ACC112 (cell line): ENCODE results near the gene JUP.

ENCODE experiments used
- H2AFZ ChIP-seq: fragments of 200-600 bp; sonication (generic); one replicate; pipeline ENCODE4 v1.6.0; 2017; ENCODE audit warnings: antibody characterized with exemption, low read length; ENCODE audit not compliant: unreplicated experiment
- H3K27ac ChIP-seq: fragments of 200-600 bp; sonication (generic); 2 replicates; pipeline ENCODE4 v1.5.1; 2014; ENCODE audit warnings: low read depth, mild to moderate bottlenecking, antibody characterized with exemption, low read length, moderate library complexity
- H3K27me3 ChIP-seq: fragments of 200-600 bp; sonication (generic); 2 replicates; pipeline ENCODE4 v1.6.1; 2014; ENCODE audit warnings: mild to moderate bottlenecking, antibody characterized with exemption, low read length, moderate library complexity, mixed read lengths; ENCODE audit not compliant: insufficient read depth
- H3K36me3 ChIP-seq: fragments of 200-600 bp; sonication (generic); 2 replicates; pipeline ENCODE4 v1.6.1; 2016; ENCODE audit warnings: mild to moderate bottlenecking, antibody characterized with exemption, low read length, moderate library complexity, mixed read lengths; ENCODE audit not compliant: insufficient read depth
- H3K4me1 ChIP-seq: fragments of 200-600 bp; sonication (generic); one replicate; pipeline ENCODE4 v1.6.1; 2016; ENCODE audit warnings: low read length, mixed read lengths; ENCODE audit not compliant: insufficient read depth, unreplicated experiment, control insufficient read depth
- H3K4me3 ChIP-seq: fragments of 200-600 bp; sonication (generic); 2 replicates; pipeline ENCODE4 v1.5.1; 2014; ENCODE audit warnings: mild to moderate bottlenecking, low read depth, low read length
- H3K79me2 ChIP-seq: fragments of 200-600 bp; sonication (generic); one replicate; pipeline ENCODE4 v1.6.0; 2016; ENCODE audit warnings: low read length; ENCODE audit not compliant: control insufficient read depth, unreplicated experiment, insufficient read depth

The JUP gene

DNA sequence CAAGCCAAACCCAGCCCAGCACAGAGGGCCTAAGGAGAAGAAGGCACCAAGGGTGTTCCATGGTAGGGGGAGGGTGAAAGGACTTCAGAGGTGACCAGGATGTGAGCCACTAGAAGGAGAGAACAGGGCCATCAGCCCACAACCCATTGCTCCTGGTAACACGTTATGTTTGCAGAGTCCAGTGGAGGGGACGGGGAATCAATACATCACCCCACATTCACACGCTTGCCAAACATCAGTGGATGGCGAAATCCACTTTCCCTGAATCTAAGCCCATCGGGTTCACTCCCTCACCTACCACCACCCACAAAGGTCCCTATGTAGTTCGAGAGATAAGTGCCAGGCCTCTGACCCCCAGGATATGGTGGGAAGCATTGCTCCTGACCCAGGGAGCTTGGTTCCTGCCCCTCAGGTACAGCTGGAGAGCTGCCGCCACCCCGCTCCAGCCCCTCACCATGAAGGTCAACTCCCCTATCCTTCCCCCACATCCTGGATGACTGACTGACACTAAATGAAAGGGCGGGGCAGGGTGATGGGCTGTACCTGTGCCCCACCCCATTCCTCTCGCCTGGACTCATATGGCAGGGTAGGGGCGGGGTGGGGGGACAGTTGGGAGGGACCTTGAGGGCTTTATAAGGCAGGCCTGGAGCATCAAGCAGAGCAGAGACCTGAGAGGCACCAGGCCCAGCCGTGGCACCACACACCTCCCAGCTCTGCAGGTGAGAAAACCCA lies 74.7 kb downstream of the JUP start, which contains the start of gene GAST:
GAST (plus strand) TSS at position 663 of the 732 bp plus-strand sequence. CDS start 3,106 bp downstream, outside the sequence.
- H2AFZ ChIP-seq = no peak within 1 kb of the TSS

DNA sequence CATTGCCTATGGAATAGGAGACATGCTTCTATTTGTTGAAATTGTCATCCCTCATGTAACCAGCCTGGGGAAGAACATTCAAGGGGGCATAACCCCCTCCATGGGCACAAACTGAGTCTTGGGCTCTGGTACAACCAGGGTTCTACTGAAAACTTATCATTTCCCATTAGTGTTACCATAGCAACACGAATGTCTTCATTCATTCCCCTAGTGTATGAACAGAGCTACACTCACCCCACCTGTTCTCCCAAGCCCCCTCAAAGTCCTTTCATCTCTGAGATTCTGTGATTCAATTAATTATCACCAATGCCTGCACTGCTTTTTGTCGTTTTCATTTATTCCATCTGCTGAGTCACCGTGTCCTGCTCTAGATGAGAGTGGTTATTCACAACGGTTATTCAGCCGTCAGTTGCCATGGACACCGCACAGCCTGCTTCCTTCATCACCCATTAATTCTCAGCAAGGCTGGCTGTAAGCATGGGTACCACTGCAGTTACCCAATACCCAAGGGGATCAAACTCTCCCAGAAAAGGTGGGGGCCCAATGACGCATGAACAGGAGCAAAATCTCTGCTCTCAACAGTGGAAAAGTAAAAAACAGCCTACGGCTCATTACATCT lies 75.9 kb downstream of the JUP start:
- Histone ChIP-seq H3K4me3 (no peak overlapping the region), H3K79me2 (no peaks in the 10 kb centered on the region), H2AFZ (no peak overlapping the region), H3K27ac (no peak overlapping the region), H3K36me3 (no peaks in the 10 kb centered on the region), H3K27me3 (0 out of 2 replicates have a peak, but pooled peaks cover 5% of the 10 kb centered on the region), H3K4me1 (peaks cover 3% of the 10 kb centered on the region)

More for the DNA sequence above, 74.7 kb downstream of the JUP start, which contains the start of gene GAST:
- H3K36me3 ChIP-seq = no peaks in the 10 kb centered on the region
- H3K27ac ChIP-seq = no peak within 1 kb of the TSS
- no peaks in the 10 kb centered on the region for H3K4me1 ChIP-seq
- 0 out of 2 replicates have a peak, but pooled peaks cover 5% of the 10 kb centered on the region for H3K27me3 ChIP-seq
- no peak within 1 kb of the TSS for H3K4me3 ChIP-seq
- H3K79me2 ChIP-seq = no peaks in the 10 kb centered on the region

DNA sequence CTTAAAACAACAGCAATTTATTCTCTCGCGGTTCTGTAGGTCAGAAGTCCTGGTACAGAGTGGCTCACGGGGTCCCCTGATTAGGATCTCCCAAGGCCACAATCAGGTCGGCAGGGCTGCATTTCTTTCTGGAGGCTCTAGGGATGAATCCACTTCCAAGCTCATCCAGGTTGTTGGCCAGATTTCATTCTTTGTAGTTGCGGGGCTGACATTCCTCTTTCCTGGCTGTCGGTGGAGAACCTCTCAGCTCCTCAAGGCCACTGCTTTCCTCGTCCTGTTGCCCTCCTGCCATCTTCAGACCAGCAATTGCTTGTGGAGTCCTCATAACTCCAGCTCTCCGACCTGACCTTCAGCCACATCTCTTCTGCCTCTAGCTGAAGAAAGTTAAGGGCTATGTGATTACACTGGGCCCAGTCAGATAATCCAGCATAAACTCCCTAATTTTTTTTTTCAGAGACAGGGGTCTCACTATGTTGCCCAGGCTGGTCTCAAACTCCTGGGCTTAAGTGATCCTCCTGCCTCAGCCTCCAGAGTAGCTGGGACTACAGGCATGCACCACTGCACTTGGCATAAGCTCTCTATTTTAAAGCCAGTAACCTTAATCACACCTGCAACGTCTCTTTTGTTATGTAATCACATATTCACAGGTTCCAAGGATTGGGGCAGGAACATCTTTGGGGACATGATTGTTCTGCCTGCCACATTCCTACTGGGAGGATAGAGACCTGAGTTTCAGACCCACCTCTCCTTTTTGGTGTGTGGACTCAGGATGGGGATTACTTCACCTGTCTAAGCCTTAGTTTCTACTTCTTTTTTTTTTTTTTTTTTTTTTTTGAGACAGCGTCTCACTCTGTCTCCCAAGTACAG lies 78.5 kb downstream of the JUP start:
- H3K27me3 ChIP-seq = 0 out of 2 replicates have a peak, but pooled peaks cover 5% of the 10 kb centered on the region
- no peaks in the 10 kb centered on the region for H3K79me2 ChIP-seq
- no peak overlapping the region for H2AFZ ChIP-seq
- no peak overlapping the region for H3K27ac ChIP-seq
- H3K36me3 ChIP-seq = no peaks in the 10 kb centered on the region
- H3K4me3 ChIP-seq = no peak overlapping the region
- peaks cover 8% of the 10 kb centered on the region for H3K4me1 ChIP-seq

DNA sequence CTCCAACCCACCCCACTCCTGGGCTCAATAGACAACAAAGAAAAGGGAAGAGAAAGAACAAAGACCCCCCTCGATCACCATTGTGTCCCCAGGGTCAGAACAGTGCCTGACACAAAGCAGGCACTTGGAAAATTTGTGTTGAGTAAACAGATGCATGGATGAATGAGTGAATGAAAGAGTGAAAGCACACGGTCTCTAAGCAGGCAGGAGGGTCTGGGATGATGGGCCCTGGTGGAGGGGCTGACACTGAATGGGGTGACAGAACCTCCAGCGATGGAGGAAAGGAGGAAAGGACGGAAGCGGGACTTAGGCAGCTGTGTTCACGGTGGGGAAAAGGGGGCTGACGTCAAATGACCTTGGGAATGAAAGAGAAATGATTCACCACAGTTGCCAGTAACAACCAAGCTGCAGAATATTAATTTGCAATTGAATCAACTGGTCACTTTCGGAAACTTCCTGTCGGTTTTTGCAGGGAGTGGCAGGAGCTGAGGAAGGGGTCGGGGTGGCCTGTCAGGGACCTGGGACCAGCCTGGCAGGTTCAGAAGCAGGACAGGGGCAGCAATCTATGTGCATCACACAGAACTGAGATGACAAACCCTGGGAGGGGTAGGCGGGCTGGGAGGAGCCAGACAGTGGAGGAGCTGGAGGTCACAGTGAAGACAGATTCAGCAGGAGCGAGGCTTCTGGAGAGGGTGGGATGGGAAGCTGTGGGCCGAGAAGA lies 81.1 kb downstream of the JUP start:
- H2AFZ ChIP-seq = no peak overlapping the region
- 0 out of 2 replicates have a peak, but pooled peaks cover 2% of the 10 kb centered on the region for H3K27me3 ChIP-seq
- H3K79me2 ChIP-seq = no peaks in the 10 kb centered on the region
- no peak overlapping the region for H3K27ac ChIP-seq
- peak overlapping the region; percentile 24; the same call in 1 of the 2 replicates for H3K4me3 ChIP-seq
- no peaks in the 10 kb centered on the region for H3K36me3 ChIP-seq
- H3K4me1 ChIP-seq = peaks cover 8% of the 10 kb centered on the region
